A549 (cell line): Measurements from ENCODE around the gene SYK.

ENCODE experiments used
- CBX8 ChIP-seq: fragments of 200-600 bp; sonication (generic); IDR thresholded peaks from 2 replicates; pipeline ENCODE4 v1.6.1; 2016
- CHD4 ChIP-seq: fragments of 200-600 bp; sonication (generic); IDR thresholded peaks from 2 replicates; pipeline ENCODE4 v1.6.1; 2016; ENCODE audit warnings: antibody characterized with exemption, mild to moderate bottlenecking, borderline replicate concordance
- EHMT2 ChIP-seq: fragments of 200-600 bp; sonication (generic); IDR thresholded peaks from 2 replicates; pipeline ENCODE4 v1.6.1; 2016; ENCODE audit warnings: antibody characterized with exemption, low read depth, mild to moderate bottlenecking, moderate library complexity
- EP300 ChIP-seq, 2 experiments: fragments of >200 bp; sonication (Bioruptor Twin); formaldehyde crosslinking; IDR thresholded peaks; 2 replicates in 1 of 2; 3 replicates in 1 of 2; pipeline ENCODE4 v1.6.1; 2016 to 2017
- ESRRA ChIP-seq: fragments of 150-350 bp; IDR thresholded peaks from 2 replicates; pipeline ENCODE4 v1.6.1; 2014; ENCODE audit warnings: mild to moderate bottlenecking, low read length, borderline replicate concordance
- POLR2A ChIP-seq: IDR thresholded peaks from 2 replicates; pipeline ENCODE4 v1.6.1; 2012; ENCODE audit warnings: mild to moderate bottlenecking, low read length
- RFX5 ChIP-seq: fragments of 450-650 bp; IDR thresholded peaks from 2 replicates; pipeline ENCODE4 v1.7.1; 2014; ENCODE audit warnings: antibody characterized with exemption, mild to moderate bottlenecking, moderate library complexity
- TP53 ChIP-seq: fragments of 250-450 bp; sonication (Bioruptor Pico); IDR thresholded peaks from 2 replicates; pipeline ENCODE4 v1.5.0; 2021; ENCODE audit warnings: mild to moderate bottlenecking, moderate library complexity
- TF ChIP-seq, protein P1 (sequence below): fragments of >200 bp; sonication (Bioruptor Twin); formaldehyde crosslinking; IDR thresholded peaks from 3 replicates; pipeline ENCODE4 v1.5.1; 2016
- TF ChIP-seq, protein P2 (sequence below): fragments of 250-450 bp; sonication (Bioruptor Pico); IDR thresholded peaks from 2 replicates; pipeline ENCODE4 v1.5.0; 2020; ENCODE audit warnings: low read depth, mild to moderate bottlenecking, moderate library complexity
- TF ChIP-seq, protein P3 (sequence below): fragments of 150-350 bp; IDR thresholded peaks from 2 replicates; pipeline ENCODE4 v1.6.1; 2014; ENCODE audit warnings: low read depth, mild to moderate bottlenecking, low read length

DNA sequence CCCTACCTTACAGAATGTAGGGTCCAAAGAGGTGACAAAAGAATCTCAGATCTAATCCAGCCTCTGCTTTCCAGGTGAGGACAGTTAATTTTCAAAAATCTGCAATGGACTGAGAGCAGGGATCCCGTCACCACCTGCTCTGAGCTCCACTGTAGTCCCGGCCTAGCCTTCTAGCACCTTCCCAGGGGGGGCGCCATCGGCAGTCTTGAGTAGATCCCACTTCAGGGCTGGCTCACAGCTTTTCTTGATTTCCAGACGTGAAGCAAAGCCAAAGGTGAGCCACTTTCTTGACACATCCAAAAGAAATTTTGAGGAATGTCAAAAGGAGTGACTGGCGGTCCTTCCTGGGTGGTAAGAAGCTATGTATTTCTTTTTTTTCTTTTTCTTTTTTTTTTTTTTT, 114.1 kb downstream of the SYK start:
- TF ChIP-seq POLR2A = no peak
- TF ChIP-seq EP300 (IDR thresholded peaks at IDR 0.05) = no peak
- TF ChIP-seq, protein P1, sequence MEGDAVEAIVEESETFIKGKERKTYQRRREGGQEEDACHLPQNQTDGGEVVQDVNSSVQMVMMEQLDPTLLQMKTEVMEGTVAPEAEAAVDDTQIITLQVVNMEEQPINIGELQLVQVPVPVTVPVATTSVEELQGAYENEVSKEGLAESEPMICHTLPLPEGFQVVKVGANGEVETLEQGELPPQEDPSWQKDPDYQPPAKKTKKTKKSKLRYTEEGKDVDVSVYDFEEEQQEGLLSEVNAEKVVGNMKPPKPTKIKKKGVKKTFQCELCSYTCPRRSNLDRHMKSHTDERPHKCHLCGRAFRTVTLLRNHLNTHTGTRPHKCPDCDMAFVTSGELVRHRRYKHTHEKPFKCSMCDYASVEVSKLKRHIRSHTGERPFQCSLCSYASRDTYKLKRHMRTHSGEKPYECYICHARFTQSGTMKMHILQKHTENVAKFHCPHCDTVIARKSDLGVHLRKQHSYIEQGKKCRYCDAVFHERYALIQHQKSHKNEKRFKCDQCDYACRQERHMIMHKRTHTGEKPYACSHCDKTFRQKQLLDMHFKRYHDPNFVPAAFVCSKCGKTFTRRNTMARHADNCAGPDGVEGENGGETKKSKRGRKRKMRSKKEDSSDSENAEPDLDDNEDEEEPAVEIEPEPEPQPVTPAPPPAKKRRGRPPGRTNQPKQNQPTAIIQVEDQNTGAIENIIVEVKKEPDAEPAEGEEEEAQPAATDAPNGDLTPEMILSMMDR = no peak
- TF ChIP-seq, protein P2, sequence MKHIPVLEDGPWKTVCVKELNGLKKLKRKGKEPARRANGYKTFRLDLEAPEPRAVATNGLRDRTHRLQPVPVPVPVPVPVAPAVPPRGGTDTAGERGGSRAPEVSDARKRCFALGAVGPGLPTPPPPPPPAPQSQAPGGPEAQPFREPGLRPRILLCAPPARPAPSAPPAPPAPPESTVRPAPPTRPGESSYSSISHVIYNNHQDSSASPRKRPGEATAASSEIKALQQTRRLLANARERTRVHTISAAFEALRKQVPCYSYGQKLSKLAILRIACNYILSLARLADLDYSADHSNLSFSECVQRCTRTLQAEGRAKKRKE (CRISPR knock-in tag) = no peak
- TF ChIP-seq CHD4 = no peak
- TF ChIP-seq RFX5 = no peak
- no peak for TF ChIP-seq TP53
- TF ChIP-seq, protein P3, sequence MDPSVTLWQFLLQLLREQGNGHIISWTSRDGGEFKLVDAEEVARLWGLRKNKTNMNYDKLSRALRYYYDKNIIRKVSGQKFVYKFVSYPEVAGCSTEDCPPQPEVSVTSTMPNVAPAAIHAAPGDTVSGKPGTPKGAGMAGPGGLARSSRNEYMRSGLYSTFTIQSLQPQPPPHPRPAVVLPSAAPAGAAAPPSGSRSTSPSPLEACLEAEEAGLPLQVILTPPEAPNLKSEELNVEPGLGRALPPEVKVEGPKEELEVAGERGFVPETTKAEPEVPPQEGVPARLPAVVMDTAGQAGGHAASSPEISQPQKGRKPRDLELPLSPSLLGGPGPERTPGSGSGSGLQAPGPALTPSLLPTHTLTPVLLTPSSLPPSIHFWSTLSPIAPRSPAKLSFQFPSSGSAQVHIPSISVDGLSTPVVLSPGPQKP = no peak
- no peak for TF ChIP-seq CBX8
- no peak for TF ChIP-seq EHMT2
- no peak for TF ChIP-seq ESRRA
